HCEC 1CT (cell line): ENCODE results near the gene ULK4.

ENCODE experiments used
- DNase-seq: peaks from one replicate; pipeline ENCODE4 v3.0.0-alpha.2; 2017

The ULK4 gene

DNA sequence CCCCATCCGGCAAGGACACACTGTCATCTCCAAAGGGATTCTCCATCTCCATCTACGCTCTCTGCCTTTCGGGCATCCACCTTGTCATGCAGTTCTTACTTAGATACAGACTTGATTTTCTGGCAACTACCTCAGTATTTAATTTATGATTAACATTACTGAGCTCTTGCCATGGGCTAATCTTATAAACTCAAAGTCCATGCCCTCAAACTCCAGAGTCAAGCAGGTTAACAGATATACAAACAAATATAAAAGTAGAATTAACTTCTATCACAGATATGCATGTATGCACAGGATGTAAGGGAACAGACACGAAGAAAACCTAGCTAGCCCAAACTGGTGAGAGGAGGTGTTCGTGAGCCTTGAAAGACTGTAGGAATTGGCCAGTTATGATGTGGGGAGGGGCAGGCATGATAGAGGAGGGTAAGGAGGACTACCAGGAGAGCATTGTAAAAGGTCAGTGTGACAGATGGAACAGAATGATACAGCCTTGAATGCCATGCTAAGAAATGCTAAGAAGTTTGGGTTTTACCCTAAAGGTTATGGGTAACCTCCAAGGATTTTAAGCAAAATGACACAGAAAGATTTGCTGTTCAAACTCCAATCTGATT lies 334.3 kb downstream of the ULK4 start:
- no peak for DNase-seq

DNA sequence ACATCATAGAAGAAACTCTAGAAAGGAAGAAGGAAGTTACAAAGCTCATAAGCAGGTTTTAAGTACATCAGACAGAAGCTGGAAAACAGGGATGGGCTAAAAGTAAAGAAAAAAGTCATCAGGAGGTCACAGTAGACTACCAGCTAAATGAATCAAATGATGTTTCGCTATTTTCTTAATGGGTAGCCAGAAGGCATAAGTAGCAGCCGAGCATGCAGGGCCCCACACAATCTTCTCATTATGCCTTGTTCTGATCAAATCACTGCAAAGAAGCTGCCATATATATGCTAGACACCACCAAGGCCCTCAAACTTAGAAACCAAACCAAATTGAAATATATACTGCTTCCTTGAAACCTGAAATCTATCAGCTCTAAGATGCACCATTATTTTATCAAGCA lies 349.1 kb downstream of the ULK4 start:
- no peak for DNase-seq

DNA sequence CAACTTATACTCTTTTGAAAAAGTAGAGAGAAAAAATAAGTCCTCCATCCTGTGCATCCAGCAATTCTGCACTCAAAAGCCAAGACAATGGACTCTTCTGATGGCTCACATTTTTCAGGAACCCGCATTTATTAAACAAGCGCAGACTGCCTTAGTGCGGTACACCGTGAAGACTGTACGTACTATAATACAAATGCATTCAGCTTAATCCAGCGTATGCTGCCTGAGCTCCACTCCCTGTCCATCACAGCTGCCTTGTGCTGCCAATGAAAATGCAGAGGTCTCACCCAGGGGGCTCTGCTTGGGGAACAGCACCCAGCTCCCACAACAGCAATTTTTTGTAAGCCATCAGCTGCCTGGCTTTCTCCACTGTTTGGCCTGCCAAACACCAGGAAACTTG lies 350.9 kb downstream of the ULK4 start:
- no peak for DNase-seq

DNA sequence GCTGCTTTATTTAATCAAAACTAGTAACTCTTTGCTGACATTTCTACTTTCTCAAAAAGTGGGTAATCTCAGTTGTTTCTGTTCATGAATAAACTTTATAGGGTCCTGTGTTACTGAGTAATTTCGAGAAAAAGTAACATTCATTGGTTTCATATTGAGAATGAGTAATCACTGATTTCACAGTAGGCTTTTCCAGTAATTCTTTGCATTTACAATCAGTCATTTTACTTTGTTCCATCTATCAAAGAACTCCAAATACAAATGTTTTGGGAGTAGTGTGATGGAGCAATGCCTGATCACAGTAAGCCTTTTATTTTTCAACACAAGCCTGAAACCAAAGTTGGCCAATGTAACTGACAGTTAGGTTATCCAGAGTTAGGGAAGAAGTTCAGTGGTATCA lies 353.6 kb downstream of the ULK4 start:
- no peak for DNase-seq

DNA sequence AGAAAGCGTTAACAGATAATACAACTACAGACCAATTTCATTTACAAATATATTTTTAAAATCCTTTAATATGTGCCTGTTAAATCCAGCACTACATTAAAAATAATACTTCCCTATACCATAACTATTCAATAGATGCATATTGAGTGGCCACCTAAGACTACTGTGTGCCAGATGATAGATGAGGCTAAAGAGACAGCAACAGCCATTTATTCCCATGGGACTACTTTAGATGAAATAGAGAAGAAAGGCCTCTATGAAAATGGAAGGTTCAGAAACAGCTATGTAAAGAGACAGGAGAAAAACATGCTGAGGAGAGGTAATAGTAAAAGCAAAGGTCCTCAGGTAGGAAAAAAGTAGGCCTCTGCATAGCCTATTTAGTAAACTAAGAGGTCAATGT lies 358.1 kb downstream of the ULK4 start:
- no peak for DNase-seq

DNA sequence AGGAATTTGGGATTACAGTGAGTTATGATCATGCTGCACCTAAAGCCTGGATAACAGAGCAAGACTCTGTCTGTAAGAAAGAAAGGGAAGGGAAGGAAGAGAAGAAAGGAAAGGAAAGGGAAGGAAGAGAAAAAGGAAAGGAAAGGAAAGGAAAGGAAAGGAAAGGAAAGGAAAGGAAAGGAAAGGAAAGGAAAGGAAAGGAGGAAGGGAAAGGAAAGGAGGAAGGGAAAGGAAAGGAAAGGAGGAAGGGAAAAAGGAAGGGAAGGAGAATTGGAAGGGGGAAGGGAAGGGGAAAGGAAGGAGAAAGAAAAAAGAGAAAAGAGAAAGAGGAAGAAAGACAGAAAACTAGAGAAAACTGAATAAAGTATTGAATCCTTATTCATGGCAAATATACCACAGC lies 359.8 kb downstream of the ULK4 start:
- DNase-seq = no peak

DNA sequence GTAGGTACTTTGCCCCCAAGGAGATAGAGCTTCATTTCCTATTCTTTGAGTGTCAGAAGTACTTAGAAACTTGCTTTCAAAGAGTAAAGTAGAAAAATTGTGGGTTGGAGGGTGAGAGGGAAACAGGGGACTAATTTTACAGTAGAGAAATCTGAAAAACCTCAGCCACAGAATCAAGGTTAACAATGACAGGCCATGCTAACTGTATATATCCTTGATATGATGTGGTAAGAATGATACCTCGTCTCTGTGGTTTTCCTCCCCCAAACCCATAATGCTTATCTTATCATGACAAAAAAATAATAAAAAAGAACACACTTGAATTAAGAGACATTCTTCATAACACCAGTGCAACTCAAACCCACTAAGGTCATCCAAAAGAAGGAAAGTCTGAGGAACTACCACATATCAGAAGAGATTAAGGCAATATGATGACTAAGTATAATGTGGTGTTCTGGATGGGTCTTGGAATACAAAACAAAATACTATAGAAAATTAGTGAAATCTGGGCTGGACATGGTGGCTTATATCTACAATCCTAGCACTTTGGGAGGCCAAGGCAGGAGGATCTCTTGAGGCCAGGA lies 360.4 kb downstream of the ULK4 start:
- DNase-seq = no peak

DNA sequence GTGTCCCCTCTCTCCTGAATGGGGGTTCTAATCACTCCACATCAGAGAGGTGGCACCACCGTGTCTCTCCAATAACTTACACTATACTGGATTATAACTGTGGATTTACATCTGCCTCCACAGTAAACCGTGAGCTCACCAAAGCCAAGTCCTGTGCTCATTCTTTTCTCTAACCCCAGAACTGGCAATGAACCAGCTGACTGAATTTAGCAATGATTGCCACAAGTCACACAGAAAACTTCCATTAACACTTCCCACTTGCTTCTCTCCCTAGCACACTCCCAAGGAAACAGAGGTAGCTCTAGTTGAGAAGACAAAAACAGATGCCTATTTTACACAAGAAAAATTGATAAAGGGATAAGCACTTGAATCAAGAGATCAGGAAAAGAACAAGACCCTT lies 361.3 kb downstream of the ULK4 start:
- peak; percentile 4 for DNase-seq

DNA sequence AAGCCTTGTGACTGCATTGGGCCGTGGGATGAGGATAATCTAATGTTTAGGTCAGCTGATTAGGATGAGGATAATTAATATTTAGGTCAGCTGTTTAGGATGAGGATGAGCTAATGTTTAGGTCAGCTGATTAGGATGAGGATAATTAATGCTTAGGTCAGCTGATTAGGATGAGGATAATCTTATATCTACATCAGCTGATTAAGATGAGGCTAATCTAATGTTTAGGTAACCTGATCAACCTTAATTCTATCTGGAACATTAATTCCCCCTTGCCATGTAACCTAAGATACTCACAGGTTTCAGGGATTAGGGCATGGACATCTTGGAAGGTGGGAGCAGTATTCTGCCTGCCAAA lies 362.8 kb downstream of the ULK4 start:
- no peak for DNase-seq

DNA sequence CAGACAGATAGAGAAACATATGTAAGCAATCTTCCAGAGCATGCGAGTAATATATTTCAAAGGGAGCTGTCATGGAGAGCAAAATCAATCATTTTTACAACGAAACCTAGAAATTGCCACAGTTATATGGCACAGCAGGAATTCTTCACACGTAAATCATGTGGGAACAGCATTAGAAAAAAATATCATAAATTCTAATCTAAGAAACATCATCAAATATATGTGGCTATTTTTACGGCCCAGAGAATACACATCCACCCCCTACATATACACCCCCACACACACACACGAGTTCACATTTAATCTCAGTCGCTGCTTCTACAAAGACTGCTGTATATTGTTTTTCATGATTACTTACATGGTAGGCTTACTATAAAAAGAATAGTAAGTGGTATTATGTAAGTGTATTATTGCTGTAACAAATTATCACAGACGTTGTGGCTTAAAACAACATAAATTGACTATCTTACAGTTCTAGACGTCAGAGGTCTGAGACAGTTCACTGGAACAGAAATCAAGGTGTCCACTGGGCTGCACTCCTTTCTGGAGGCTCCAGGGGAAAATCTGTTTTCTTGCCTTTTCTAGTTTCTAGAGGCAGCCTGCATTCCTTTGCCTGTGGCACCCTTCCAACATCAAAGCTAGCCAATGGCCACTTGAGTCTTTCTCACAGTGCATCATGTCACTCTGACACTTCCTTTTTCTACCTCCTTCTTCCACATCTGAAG lies 363.3 kb downstream of the ULK4 start:
- DNase-seq = peak; percentile 33

DNA sequence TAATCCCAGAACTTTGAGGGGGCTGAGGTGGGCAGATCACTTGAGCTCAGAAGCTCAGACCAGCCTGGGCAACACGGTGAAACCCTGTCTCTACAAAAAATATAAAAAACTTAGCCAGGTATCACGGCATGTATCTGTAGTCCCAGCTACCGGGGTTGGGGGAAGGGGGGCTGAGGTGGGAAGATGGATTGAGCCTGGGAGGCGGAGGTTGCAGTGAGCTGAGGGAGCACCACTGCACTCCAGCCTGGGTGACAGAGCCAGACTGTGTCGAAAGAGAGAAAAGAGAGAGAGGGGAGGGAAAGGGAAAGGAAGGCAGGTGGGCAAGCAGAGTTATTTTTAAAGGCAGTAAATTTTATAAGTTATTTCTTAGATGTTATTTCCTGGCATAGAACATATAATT lies 368.1 kb downstream of the ULK4 start:
- no peak for DNase-seq

DNA sequence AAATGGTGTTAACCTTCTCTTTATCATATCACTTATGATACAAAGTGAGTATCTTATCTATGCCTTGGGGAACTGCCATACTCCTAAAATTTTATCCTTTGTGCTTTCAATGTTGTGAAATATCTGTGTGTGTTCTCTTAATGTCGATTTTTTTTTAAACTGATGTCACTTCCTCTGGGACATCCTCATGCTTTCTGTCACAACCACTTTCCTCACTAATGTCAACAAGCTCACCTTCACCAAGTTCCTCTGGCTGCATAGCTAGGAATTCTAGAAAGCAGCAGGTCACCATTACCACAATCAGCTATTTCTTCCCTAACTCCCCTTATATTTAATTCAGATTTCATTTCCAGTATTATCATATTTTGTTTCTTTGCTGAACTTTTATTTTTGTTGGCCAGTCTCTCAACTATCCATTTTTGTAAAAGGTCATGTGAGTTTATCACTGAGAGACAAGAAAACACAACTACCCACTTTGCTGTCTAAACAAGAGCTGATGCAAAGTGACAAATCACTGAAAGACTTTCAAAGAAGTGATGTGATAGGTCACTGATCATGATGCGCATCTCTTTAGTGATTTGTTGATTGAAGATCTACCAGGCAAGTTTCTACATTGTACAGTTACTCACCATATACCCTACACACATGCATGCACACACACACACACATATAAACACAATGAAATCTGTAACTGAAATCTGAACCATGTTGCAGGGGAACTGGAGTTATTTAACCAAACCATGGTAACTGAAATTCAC lies 369.0 kb downstream of the ULK4 start:
- DNase-seq = no peak

DNA sequence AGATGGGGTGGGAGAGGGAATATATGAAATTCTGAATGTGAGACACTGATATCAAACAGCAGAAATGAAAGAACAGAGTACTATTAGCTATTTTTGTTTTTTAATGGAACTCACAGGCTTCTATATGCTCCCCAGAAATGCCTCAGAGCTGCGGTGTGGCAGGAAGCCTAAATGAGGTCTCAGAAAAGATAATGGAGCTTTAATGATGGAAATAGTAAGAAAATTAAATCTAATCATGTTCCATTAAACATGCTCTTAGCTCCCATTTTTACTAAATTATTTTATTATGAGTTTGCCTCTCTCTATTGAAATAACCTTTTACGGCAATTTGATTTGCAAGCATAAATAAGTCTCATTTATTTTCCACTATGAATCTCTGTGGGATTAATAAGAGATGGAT lies 378.9 kb downstream of the ULK4 start:
- no peak for DNase-seq

DNA sequence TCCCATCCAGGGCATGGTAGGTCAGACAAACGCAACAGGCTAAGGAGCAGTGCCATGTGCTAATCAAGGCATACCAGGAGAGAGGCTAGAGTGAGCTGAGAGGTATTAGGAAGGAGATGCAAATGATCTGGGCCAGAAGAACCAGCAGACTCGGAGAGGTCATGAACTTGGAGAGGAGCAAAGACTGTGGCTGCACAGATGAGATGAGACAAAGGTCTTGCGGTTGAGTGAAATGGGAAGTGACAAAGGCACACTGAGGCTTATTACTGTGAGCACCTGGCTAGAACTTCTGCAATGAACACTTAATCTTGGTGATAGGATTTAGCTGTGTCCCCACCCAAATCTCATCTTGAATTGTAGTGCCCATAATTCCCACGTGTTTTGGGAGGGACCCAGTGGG lies 380.2 kb downstream of the ULK4 start:
- DNase-seq = no peak

DNA sequence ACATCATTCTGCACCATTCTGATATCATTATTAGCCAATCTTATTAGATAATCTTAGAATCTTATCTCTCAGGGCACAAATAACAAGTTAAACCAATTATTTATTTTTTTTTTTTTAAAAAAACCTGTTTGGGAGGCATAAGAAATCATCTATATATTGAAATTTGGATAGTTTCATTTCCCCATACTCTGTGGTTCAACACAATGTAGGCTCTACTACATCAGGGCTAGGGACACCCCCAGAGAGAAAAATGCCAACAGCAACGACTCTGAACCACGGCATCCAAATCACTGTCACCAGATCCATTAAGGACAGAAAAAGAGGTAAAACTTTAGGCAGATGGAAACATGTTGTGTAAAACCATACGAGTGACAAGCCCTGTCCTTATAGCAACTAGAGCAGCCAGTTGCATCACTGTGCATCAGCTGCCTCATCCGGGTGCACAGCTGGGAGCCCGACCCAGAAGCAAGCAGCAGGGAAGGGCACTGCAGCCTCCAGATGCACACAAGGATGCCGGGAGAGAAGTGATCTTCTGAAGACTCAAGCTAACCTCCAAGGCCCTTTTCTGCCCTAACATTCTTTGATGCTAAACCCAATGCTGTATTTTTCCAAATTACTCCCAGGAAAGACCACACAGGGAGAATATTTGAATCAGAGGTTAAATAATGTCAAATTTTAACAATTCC lies 381.5 kb downstream of the ULK4 start:
- DNase-seq = peak; percentile 75

DNA sequence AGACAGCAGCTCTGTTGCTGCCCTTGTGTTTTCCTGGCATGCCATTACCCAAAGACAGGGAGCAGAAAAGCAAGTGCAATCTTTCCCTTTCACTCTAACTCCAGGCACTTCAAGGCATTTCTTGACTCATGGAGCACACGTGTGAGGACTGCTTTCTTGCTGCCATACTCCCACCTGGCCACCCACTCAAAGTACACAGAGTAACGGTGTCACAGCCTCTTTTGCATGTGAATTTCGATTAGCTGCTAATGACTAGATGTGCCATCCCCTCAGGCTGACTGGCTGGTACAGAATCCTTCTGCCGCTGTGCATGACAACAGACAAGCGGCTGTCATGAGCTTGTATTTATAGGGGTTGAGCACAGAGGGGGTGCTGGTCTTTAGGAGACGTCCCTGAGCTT lies 382.0 kb downstream of the ULK4 start:
- DNase-seq = no peak

DNA sequence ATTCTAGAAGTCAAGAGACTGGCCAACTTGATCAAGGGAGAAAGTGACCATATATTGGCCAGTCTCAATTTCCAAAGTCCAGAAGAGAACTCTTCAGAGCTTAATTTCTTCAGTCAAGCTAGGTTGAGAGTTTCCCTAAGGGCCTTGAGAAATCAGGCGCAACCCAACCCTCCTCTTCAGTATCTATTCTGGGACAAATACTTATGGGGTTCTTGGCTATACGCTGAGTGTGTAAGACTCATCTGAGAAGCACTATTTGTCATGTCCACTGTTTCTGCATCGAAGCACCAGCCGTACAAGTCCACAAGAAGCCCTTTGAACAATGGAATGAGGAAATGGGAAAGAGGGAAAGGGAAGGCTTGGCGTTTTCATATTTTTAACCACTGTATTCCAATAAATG lies 383.1 kb downstream of the ULK4 start:
- DNase-seq = no peak

DNA sequence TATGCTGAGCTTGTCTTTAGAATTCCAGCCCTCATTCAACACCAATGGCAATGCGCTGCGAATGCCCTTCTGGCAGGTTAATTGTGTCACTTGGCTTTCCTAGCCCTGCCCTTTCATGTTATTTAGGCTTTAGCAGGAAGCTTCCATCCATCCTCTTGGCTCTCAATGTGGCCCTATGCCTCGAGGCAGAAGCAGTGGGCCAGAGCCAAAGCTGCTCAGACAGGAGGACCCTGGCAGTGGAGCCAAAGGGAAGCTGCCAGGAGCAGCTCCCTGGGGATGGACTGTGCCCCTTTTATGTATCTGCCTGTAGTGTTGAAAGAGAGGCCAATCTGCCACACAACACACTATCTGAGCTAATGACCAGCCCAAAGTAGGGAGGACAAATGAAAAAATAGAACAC lies 386.2 kb downstream of the ULK4 start:
- no peak for DNase-seq

DNA sequence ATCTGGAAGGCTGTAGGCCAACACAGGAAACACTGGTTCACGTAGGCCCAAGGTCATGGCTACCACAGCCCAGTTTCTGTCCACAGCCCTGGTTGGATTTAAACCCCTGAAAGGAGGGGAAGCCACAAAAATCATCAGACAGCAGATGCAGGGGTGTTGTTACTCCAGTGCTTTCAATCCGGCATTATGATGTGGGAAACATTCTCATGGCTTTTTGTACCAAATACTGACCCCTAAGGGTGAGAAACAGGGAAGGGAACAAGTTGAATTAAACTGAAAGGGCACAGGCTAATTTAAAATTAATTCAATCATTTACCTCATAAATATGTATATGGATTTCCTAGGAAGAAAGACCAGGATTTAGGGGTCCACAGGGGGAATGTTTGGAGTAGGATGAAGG lies 387.0 kb downstream of the ULK4 start:
- DNase-seq = peak; percentile 29

DNA sequence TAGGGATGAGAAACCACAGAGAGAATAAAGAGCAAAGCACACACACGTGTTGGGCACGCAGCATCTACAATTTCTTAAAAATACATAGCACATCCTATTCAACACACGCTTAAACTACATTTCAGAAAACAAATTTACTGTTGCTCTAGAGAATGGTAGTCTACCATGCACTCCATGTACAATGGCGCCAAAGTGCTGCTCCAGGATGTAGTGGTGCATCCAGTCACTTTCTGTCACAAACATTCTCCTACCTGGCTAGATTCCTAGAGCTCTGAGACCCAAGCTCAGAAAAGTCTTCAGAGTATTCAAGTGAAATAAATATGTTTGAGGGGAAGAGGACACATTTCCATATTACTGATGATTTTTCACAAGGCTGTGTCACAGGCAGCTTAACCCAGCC lies 388.3 kb downstream of the ULK4 start:
- no peak for DNase-seq

DNA sequence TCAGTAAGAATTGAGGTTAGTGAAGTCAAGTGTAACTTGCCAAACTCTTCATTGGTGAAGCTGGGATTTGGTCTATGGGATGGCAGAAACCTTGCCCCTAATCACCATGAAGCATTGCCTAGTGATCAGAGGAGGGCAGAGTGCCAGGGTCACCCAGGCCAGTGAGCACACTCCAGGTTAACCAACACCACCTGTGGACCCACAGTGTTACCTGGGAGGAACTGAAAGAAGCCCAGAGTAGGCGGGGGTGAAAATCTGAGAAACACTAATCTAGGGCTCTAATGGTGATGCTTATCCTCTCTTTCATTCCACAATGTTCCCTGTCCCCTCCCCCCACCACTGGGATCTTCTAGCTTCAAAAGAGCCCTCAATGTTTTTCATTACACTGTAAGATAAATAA lies 389.8 kb downstream of the ULK4 start:
- no peak for DNase-seq

DNA sequence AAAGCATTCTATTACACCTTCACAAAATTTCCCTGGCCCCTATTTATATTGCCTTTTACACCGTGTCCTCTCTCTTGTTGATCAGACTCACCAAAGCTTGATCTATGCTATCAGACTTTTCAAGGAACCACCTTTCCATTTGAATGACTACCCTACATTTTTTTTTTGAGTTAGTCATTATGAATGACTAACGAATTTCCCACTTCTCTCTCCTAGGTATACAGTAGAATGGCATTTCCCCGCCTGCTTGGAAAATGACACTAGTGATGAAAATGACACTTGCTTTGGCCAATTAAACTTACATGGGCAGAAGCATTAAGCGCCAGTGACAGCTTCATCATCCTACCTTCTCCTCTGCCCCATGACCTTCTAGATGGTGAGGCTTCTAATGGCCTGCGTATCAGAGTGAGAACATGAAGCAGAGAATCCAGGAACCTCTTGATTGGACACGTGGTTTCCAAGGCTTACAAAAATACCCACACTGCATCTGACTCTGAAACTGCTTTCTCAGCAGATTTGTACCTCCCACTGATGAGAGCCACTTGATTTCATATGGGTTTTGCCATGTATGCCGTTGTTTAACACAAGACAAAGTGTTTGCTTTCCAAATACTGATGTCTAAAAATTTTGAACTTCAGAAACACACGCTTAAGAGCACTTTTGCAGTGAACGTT lies 392.1 kb downstream of the ULK4 start:
- no peak for DNase-seq

DNA sequence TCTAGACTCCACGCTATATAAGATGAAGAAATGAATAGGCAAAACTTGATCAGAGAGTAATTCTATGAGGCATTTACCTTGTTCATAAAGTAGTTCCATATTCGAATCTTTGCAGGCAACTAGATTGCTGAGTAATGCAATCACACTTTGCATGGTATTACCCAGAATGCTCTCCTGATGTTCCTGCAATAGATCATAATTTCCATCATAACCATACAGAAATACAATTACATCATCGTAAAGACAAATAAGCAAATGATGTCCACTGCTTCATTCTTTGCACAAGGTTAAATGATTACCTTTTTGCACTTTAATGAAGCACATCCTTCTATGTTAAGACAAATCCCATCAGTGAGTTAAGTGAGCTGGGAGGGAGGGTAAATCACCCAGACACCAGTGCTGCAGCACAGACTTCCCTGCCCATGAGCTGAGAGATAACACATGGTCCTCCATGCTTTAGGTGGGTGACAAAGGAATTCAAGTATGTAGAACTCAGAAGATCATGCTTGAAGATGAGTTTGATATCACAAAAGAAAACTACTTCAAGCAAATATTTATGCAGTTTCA lies 395.9 kb downstream of the ULK4 start:
- no peak for DNase-seq
